Measurements from ENCODE around the gene INF2.

The INF2 gene

DNA sequence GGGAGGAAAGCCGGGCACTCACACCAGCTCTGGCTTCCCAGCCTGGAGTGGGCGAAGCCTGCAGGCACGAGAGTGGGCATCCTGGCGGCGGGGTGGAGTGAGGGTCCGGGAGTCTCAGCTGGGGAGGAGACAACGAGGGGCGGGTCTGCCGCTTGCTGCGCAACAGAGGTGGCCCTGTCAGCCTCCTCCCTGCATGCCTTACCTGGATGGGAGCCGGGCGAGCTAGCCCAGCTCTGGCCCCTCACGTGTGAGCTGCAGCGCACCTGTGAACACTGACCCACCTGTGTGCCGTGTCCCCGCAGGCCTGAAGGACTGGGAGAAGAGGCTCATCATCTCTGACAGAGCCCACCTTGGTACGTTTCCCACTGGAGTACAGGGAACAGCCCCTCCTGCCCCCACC, 49.6 kb downstream of the INF2 start:
- H3K9me3 ChIP-seq (ENCODE audit: insufficient read depth, low read depth, low read length): no peaks in the 10 kb centered on the region
- no peak overlapping the region for H3K27ac ChIP-seq (ENCODE audit: low read length)
- H3K36me3 ChIP-seq (ENCODE audit: insufficient read depth, low read depth, low read length): no peaks in the 10 kb centered on the region
- no peaks in the 10 kb centered on the region for H3K27me3 ChIP-seq (ENCODE audit: insufficient read depth, low read length)
- no peak overlapping the region for H3K9ac ChIP-seq (ENCODE audit: low read depth, low read length)
- no peak overlapping the region for H3K4me3 ChIP-seq (ENCODE audit: low read length)
- no peaks in the 10 kb centered on the region for H3K4me1 ChIP-seq (ENCODE audit: insufficient read depth, low read length)

GRCh38 chr14:104739546-104740516, 50.4 kb downstream of the INF2 start:
- Histone ChIP-seq H3K4me3 (ENCODE audit: low read length) (no peak overlapping the region), H3K9ac (ENCODE audit: low read depth, low read length) (no peak overlapping the region), H3K27ac (ENCODE audit: low read length) (no peak overlapping the region), H3K36me3 (ENCODE audit: insufficient read depth, low read depth, low read length) (no peaks in the 10 kb centered on the region), H3K4me1 (ENCODE audit: insufficient read depth, low read length) (no peaks in the 10 kb centered on the region), H3K27me3 (ENCODE audit: insufficient read depth, low read length) (no peaks in the 10 kb centered on the region), H3K9me3 (ENCODE audit: insufficient read depth, low read depth, low read length) (no peaks in the 10 kb centered on the region)

- Histone ChIP-seq H3K36me3 (ENCODE audit: insufficient read depth, low read depth, low read length) (no peaks in the 10 kb centered on the region), H3K9me3 (ENCODE audit: insufficient read depth, low read depth, low read length) (no peaks in the 10 kb centered on the region), H3K4me3 (ENCODE audit: low read length) (no peak overlapping the region), H3K27ac (ENCODE audit: low read length) (no peak overlapping the region), H3K4me1 (ENCODE audit: insufficient read depth, low read length) (no peaks in the 10 kb centered on the region), H3K27me3 (ENCODE audit: insufficient read depth, low read length) (no peaks in the 10 kb centered on the region), H3K9ac (ENCODE audit: low read depth, low read length) (no peak overlapping the region)
Measured at GRCh38 chr14:104741108-104741802, 51.8 kb downstream of the INF2 start.

DNA sequence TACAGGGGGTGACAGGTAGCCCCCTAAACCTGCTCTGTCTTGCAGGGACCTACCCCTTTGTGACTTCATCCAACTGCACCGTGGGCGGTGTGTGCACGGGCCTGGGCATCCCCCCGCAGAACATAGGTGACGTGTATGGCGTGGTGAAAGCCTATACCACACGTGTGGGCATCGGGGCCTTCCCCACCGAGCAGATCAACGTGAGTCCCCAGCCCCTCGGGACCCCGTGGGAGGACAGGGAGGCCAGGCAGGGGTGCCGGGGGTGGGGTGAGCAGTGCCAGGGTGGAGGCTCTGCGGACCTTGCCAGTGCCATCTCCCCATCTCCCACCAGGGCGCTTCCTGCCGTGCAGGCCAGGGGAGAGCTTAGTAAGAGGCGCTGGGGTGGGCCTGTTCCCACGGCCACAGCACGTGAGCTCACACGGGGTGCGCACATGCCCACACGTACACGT, 52.4 kb downstream of the INF2 start:
- no peaks in the 10 kb centered on the region for H3K4me1 ChIP-seq (ENCODE audit: insufficient read depth, low read length)
- H3K36me3 ChIP-seq (ENCODE audit: insufficient read depth, low read depth, low read length): no peaks in the 10 kb centered on the region
- H3K27me3 ChIP-seq (ENCODE audit: insufficient read depth, low read length): no peaks in the 10 kb centered on the region
- no peak overlapping the region for H3K9ac ChIP-seq (ENCODE audit: low read depth, low read length)
- no peak overlapping the region for H3K4me3 ChIP-seq (ENCODE audit: low read length)
- H3K9me3 ChIP-seq (ENCODE audit: insufficient read depth, low read depth, low read length): no peaks in the 10 kb centered on the region
- H3K27ac ChIP-seq (ENCODE audit: low read length): no peak overlapping the region

- H3K4me1 ChIP-seq (ENCODE audit: insufficient read depth, low read length): no peaks in the 10 kb centered on the region
- H3K9ac ChIP-seq (ENCODE audit: low read depth, low read length): no peak overlapping the region
- H3K4me3 ChIP-seq (ENCODE audit: low read length): no peak overlapping the region
- H3K27me3 ChIP-seq (ENCODE audit: insufficient read depth, low read length): no peaks in the 10 kb centered on the region
- H3K36me3 ChIP-seq (ENCODE audit: insufficient read depth, low read depth, low read length): no peaks in the 10 kb centered on the region
- no peaks in the 10 kb centered on the region for H3K9me3 ChIP-seq (ENCODE audit: insufficient read depth, low read depth, low read length)
- H3K27ac ChIP-seq (ENCODE audit: low read length): no peak overlapping the region
Measured at GRCh38 chr14:104742586-104743455, 53.4 kb downstream of the INF2 start.

- no peaks in the 10 kb centered on the region for H3K27me3 ChIP-seq (ENCODE audit: insufficient read depth, low read length)
Measured at GRCh38 chr14:104743461-104744380, 54.3 kb downstream of the INF2 start.

DNA sequence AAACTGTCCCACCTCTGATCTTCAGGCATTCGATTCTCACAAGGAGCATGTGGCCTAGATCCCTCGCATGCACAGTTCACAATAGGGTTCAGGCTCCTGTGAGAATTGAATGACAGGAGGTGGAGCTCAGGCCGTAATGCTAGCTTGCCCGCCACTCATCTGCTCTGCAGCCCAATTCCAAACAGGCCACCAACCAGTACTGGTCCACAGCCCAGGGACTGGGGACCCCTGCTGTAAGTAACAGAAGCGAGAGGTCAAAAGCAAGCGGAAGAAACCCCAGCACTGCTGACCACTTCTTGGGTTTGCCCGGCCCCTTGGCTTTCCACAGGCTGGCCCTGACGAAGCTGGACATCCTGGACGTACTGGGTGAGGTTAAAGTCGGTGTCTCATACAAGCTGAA, 55.1 kb downstream of the INF2 start:
- Histone ChIP-seq H3K4me3 (ENCODE audit: low read length) (no peak overlapping the region), H3K9me3 (ENCODE audit: insufficient read depth, low read depth, low read length) (no peaks in the 10 kb centered on the region; the same call in 1 of the 2 replicates), H3K27ac (ENCODE audit: low read length) (no peak overlapping the region), H3K9ac (ENCODE audit: low read depth, low read length) (no peak overlapping the region), H3K4me1 (ENCODE audit: insufficient read depth, low read length) (no peaks in the 10 kb centered on the region), H3K27me3 (ENCODE audit: insufficient read depth, low read length) (no peaks in the 10 kb centered on the region), H3K36me3 (ENCODE audit: insufficient read depth, low read depth, low read length) (no peaks in the 10 kb centered on the region)

More at GRCh38 chr14:104743461-104744380, 54.3 kb downstream of the INF2 start:
- H3K36me3 ChIP-seq (ENCODE audit: insufficient read depth, low read depth, low read length): no peaks in the 10 kb centered on the region
- H3K27ac ChIP-seq (ENCODE audit: low read length): no peak overlapping the region
- no peaks in the 10 kb centered on the region for H3K4me1 ChIP-seq (ENCODE audit: insufficient read depth, low read length)
- H3K9ac ChIP-seq (ENCODE audit: low read depth, low read length): no peak overlapping the region
- no peaks in the 10 kb centered on the region for H3K9me3 ChIP-seq (ENCODE audit: insufficient read depth, low read depth, low read length)
- H3K4me3 ChIP-seq (ENCODE audit: low read length): no peak overlapping the region

- no peak overlapping the region for H3K9ac ChIP-seq (ENCODE audit: low read depth, low read length)
- no peaks in the 10 kb centered on the region for H3K36me3 ChIP-seq (ENCODE audit: insufficient read depth, low read depth, low read length)
- H3K4me3 ChIP-seq (ENCODE audit: low read length): no peak overlapping the region
- no peaks in the 10 kb centered on the region for H3K4me1 ChIP-seq (ENCODE audit: insufficient read depth, low read length)
- H3K27ac ChIP-seq (ENCODE audit: low read length): no peak overlapping the region
- peaks cover 7% of the 10 kb centered on the region for H3K9me3 ChIP-seq (ENCODE audit: insufficient read depth, low read depth, low read length)
- no peaks in the 10 kb centered on the region for H3K27me3 ChIP-seq (ENCODE audit: insufficient read depth, low read length)
Measured at GRCh38 chr14:104745431-104745830, 56.0 kb downstream of the INF2 start.

DNA sequence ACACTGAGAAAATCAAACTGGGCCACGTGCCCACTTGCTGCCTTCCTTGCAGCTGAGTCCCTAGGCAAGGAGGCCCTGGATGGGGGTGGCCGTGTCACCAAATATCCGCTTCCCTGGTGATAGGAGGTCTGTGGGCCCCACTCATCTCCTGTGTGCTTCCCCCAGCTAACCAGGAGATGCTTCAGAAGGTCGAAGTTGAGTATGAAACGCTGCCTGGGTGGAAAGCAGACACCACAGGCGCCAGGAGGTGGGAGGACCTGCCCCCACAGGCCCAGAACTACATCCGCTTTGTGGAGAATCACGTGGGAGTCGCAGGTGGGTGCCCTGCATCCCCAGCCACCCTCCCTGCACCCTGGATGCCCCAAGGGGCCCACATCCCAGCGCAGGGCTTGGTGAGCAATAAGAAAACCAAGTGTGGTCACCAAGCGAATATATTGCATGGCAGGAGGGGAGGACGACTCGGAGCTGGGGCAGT, 56.7 kb downstream of the INF2 start:
- Histone ChIP-seq H3K36me3 (ENCODE audit: insufficient read depth, low read depth, low read length) (no peaks in the 10 kb centered on the region), H3K27me3 (ENCODE audit: insufficient read depth, low read length) (no peaks in the 10 kb centered on the region), H3K9me3 (ENCODE audit: insufficient read depth, low read depth, low read length) (peaks cover 11% of the 10 kb centered on the region), H3K27ac (ENCODE audit: low read length) (no peak overlapping the region), H3K9ac (ENCODE audit: low read depth, low read length) (no peak overlapping the region), H3K4me3 (ENCODE audit: low read length) (no peak overlapping the region), H3K4me1 (ENCODE audit: insufficient read depth, low read length) (no peaks in the 10 kb centered on the region)

GRCh38 chr14:104746934-104747481, 57.6 kb downstream of the INF2 start:
- no peak overlapping the region for H3K4me3 ChIP-seq (ENCODE audit: low read length)
- no peak overlapping the region for H3K27ac ChIP-seq (ENCODE audit: low read length)
- H3K36me3 ChIP-seq (ENCODE audit: insufficient read depth, low read depth, low read length): no peaks in the 10 kb centered on the region
- peaks cover 11% of the 10 kb centered on the region for H3K9me3 ChIP-seq (ENCODE audit: insufficient read depth, low read depth, low read length)
- no peaks in the 10 kb centered on the region for H3K4me1 ChIP-seq (ENCODE audit: insufficient read depth, low read length)
- no peaks in the 10 kb centered on the region for H3K27me3 ChIP-seq (ENCODE audit: insufficient read depth, low read length)
- H3K9ac ChIP-seq (ENCODE audit: low read depth, low read length): no peak overlapping the region

All from iPS-20b (cell line).